ENCODE measurements around the gene SYT14. TPM values are rescaled to one million over a fixed set of nuclear protein-coding genes. Genes with fewer than 3 reads are reported as not detected.
A peak's percentile ranks its signal among the peaks of the same experiment; 100 is the strongest.

The SYT14 gene
- polyA plus RNA-seq, 1 donor from 2014 or later, result 21.9 TPM

GRCh38 chr1:210025870-210026269 lies 87.9 kb downstream of the SYT14 start:
- no peak overlapping the region for H3K27ac ChIP-seq (ENCODE audit: low read length)
- no peak overlapping the region for H3K9ac ChIP-seq (ENCODE audit: low read length)
- H3K79me2 ChIP-seq (replicated peaks; ENCODE audit: insufficient read depth, low read length), result no peaks in the 10 kb centered on the region
- no peak overlapping the region for H3K4me3 ChIP-seq (ENCODE audit: low read length)
- H3K9me3 ChIP-seq (ENCODE audit: low read length), result no peaks in the 10 kb centered on the region
- peaks cover 13% of the 10 kb centered on the region for H3K36me3 ChIP-seq (ENCODE audit: insufficient read depth, low read length)
- no peaks in the 10 kb centered on the region for H4K20me1 ChIP-seq (ENCODE audit: insufficient read depth)
- no peak overlapping the region for H3K4me2 ChIP-seq (ENCODE audit: low read length)
- no peaks in the 10 kb centered on the region for H3K27me3 ChIP-seq (ENCODE audit: insufficient read depth, low read depth, low read length)
- TF ChIP-seq MXI1 (conservative IDR thresholded peaks at IDR 0.05; ENCODE audit: poor library complexity, severe bottlenecking) (no peak), EZH2 (IDR thresholded peaks at IDR 0.05; ENCODE audit: borderline replicate concordance, insufficient read depth, low read length, poor library complexity, severe bottlenecking) (no peak), POLR2AphosphoS5 (IDR thresholded peaks at IDR 0.05) (no peak), CTCF (IDR thresholded peaks at IDR 0.05; ENCODE audit: poor library complexity, severe bottlenecking) (peak; percentile 46), RAD21 (conservative IDR thresholded peaks at IDR 0.05) (peak; percentile 28), TAF1 (IDR thresholded peaks at IDR 0.05; ENCODE audit: low read depth) (no peak), EP300 (conservative IDR thresholded peaks at IDR 0.05; ENCODE audit: poor library complexity, severe bottlenecking) (no peak), SMC3 (conservative IDR thresholded peaks at IDR 0.05; ENCODE audit: poor library complexity) (peak; percentile 23)
- TF ChIP-seq, protein P1, sequence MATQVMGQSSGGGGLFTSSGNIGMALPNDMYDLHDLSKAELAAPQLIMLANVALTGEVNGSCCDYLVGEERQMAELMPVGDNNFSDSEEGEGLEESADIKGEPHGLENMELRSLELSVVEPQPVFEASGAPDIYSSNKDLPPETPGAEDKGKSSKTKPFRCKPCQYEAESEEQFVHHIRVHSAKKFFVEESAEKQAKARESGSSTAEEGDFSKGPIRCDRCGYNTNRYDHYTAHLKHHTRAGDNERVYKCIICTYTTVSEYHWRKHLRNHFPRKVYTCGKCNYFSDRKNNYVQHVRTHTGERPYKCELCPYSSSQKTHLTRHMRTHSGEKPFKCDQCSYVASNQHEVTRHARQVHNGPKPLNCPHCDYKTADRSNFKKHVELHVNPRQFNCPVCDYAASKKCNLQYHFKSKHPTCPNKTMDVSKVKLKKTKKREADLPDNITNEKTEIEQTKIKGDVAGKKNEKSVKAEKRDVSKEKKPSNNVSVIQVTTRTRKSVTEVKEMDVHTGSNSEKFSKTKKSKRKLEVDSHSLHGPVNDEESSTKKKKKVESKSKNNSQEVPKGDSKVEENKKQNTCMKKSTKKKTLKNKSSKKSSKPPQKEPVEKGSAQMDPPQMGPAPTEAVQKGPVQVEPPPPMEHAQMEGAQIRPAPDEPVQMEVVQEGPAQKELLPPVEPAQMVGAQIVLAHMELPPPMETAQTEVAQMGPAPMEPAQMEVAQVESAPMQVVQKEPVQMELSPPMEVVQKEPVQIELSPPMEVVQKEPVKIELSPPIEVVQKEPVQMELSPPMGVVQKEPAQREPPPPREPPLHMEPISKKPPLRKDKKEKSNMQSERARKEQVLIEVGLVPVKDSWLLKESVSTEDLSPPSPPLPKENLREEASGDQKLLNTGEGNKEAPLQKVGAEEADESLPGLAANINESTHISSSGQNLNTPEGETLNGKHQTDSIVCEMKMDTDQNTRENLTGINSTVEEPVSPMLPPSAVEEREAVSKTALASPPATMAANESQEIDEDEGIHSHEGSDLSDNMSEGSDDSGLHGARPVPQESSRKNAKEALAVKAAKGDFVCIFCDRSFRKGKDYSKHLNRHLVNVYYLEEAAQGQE (IDR thresholded peaks at IDR 0.05; ENCODE audit: borderline replicate concordance), result no peak
- H2AFZ ChIP-seq (ENCODE audit: low read depth, low read length), result no peak overlapping the region
- H3K9me2 ChIP-seq (ENCODE audit: insufficient read depth, low read length), result no peaks in the 10 kb centered on the region
- no peaks in the 10 kb centered on the region for H3F3A ChIP-seq (ENCODE audit: insufficient read depth, low read length, poor library complexity, severe bottlenecking)

- no peaks in the 10 kb centered on the region for H3K9me2 ChIP-seq (ENCODE audit: insufficient read depth, low read length)
- H4K20me1 ChIP-seq (ENCODE audit: insufficient read depth), result no peaks in the 10 kb centered on the region
- no peaks in the 10 kb centered on the region for H3F3A ChIP-seq (ENCODE audit: insufficient read depth, low read length, poor library complexity, severe bottlenecking)
- no peak overlapping the region for H2AFZ ChIP-seq (ENCODE audit: low read depth, low read length)
- H3K36me3 ChIP-seq (ENCODE audit: insufficient read depth, low read length), result peaks cover 7% of the 10 kb centered on the region
- TF ChIP-seq EP300 (conservative IDR thresholded peaks at IDR 0.05; ENCODE audit: poor library complexity, severe bottlenecking) (no peak), EZH2 (IDR thresholded peaks at IDR 0.05; ENCODE audit: borderline replicate concordance, insufficient read depth, low read length, poor library complexity, severe bottlenecking) (no peak), RAD21 (conservative IDR thresholded peaks at IDR 0.05) (no peak), CTCF (IDR thresholded peaks at IDR 0.05; ENCODE audit: poor library complexity, severe bottlenecking) (no peak), SMC3 (conservative IDR thresholded peaks at IDR 0.05; ENCODE audit: poor library complexity) (no peak), TAF1 (IDR thresholded peaks at IDR 0.05; ENCODE audit: low read depth) (no peak), POLR2AphosphoS5 (IDR thresholded peaks at IDR 0.05) (no peak), MXI1 (conservative IDR thresholded peaks at IDR 0.05; ENCODE audit: poor library complexity, severe bottlenecking) (no peak)
- TF ChIP-seq, protein P1 (IDR thresholded peaks at IDR 0.05; ENCODE audit: borderline replicate concordance), result no peak
- H3K9ac ChIP-seq (ENCODE audit: low read length), result no peak overlapping the region
- H3K4me2 ChIP-seq (ENCODE audit: low read length), result no peak overlapping the region
- no peaks in the 10 kb centered on the region for H3K27me3 ChIP-seq (ENCODE audit: insufficient read depth, low read depth, low read length)
- no peaks in the 10 kb centered on the region for H3K9me3 ChIP-seq (ENCODE audit: low read length)
- no peak overlapping the region for H3K27ac ChIP-seq (ENCODE audit: low read length)
- no peaks in the 10 kb centered on the region for H3K79me2 ChIP-seq (replicated peaks; ENCODE audit: insufficient read depth, low read length)
- no peak overlapping the region for H3K4me3 ChIP-seq (ENCODE audit: low read length)
These were observed 90.0 kb downstream of the SYT14 start for GRCh38 chr1:210027994-210028393.

Measured in neural cell (in vitro differentiated cells).